ENCODE data around the gene LSM12.

- TF ChIP-seq POLR2A (IDR thresholded peaks at IDR 0.05): no peak
- TF ChIP-seq CTCF (IDR thresholded peaks at IDR 0.05): peak in 1 of 6 experiments; percentile 4
These were observed 17.7 kb upstream of the LSM12 start for GRCh38 chr17:44084131-44084538.

Measured in thyroid gland (tissue), 4 donors.